Stimulated activated CD8-positive, alpha-beta memory T cell treated with anti-CD3 and anti-CD28 coated beads, Interleukin-7, amount 100 ng/mL, for 48 hours (primary cell): ENCODE results near the gene PCDHB11.
"Not testable (repeated sequence)": the region's sequence is repeated elsewhere in the genome, so short reads cannot be mapped to it uniquely, and the experiment has no call there.

Source experiments
- DNase-seq, 2 donors: peaks; one replicate each; pipeline ENCODE4 v3.0.0-alpha.2; 2020; ENCODE audit warnings: low read depth in 1 of 2; ENCODE audit errors: extremely low read depth in 1 of 2

PCDHB11 gene

GRCh38 chr5:141199359-141200235 lies at the start of gene PCDHB11:
PCDHB11 (plus strand) TSS chr5:141199627; CDS start chr5:141199775, 148 bp downstream.
- DNase-seq: no peak

- DNase-seq: no peak
Measured at GRCh38 chr5:141149812-141150211, 49.6 kb upstream of the PCDHB11 start, which contains the start of gene PCDHB6. PCDHB6 (plus strand) TSS chr5:141150057; CDS start chr5:141150258, 201 bp downstream.

- DNase-seq: no peak
Measured at GRCh38 chr5:141150224-141150992, 49.0 kb upstream of the PCDHB11 start.

- no peak for DNase-seq
Measured at GRCh38 chr5:141150993-141151325, 48.5 kb upstream of the PCDHB11 start.

- not testable (repeated sequence) for DNase-seq
Measured at GRCh38 chr5:141151632-141152031, 47.8 kb upstream of the PCDHB11 start.

- DNase-seq: not testable (repeated sequence)
Measured at GRCh38 chr5:141152096-141152495, 47.3 kb upstream of the PCDHB11 start.

GRCh38 chr5:141155540-141156374 lies 43.7 kb upstream of the PCDHB11 start:
- DNase-seq: no peak

- not testable (repeated sequence) for DNase-seq
Measured at GRCh38 chr5:141157356-141157755, 42.1 kb upstream of the PCDHB11 start.

GRCh38 chr5:141157901-141158300 lies 41.5 kb upstream of the PCDHB11 start:
- not testable (repeated sequence) for DNase-seq

- DNase-seq: no peak
Measured at GRCh38 chr5:141172381-141173204, 26.8 kb upstream of the PCDHB11 start, which contains the start of gene PCDHB7. PCDHB7 (plus strand) TSS chr5:141172644; CDS start chr5:141172836, 192 bp downstream.

- not testable (repeated sequence) for DNase-seq
Measured at GRCh38 chr5:141174291-141175104, 24.9 kb upstream of the PCDHB11 start.

- no peak for DNase-seq
Measured at GRCh38 chr5:141175933-141176332, 23.5 kb upstream of the PCDHB11 start.

- not testable (repeated sequence) for DNase-seq
Measured at GRCh38 chr5:141177577-141178191, 21.7 kb upstream of the PCDHB11 start, which contains the start of gene PCDHB8. PCDHB8 (plus strand) TSS chr5:141177790; CDS start chr5:141178035, 245 bp downstream.

GRCh38 chr5:141179371-141179770 lies 20.1 kb upstream of the PCDHB11 start:
- not testable (repeated sequence) for DNase-seq

- DNase-seq: not testable (repeated sequence)
Measured at GRCh38 chr5:141179876-141180275, 19.6 kb upstream of the PCDHB11 start.

- DNase-seq: no peak
Measured at GRCh38 chr5:141180313-141180712, 19.1 kb upstream of the PCDHB11 start.

GRCh38 chr5:141182248-141182647 lies 17.2 kb upstream of the PCDHB11 start, which contains the start of gene PCDHB16:
PCDHB16 (plus strand) TSS chr5:141182387; CDS start chr5:141182560, 173 bp downstream.
- DNase-seq: no peak
